ENCODE measurements around the gene UBE2G2. TPM values are rescaled to one million over a fixed set of nuclear protein-coding genes. Genes with fewer than 3 reads are reported as not detected.
A peak's percentile ranks its signal among the peaks of the same experiment; 100 is the strongest.

UBE2G2 gene
- total RNA-seq, 1 experiment from 2014 or later = 121 TPM

DNA sequence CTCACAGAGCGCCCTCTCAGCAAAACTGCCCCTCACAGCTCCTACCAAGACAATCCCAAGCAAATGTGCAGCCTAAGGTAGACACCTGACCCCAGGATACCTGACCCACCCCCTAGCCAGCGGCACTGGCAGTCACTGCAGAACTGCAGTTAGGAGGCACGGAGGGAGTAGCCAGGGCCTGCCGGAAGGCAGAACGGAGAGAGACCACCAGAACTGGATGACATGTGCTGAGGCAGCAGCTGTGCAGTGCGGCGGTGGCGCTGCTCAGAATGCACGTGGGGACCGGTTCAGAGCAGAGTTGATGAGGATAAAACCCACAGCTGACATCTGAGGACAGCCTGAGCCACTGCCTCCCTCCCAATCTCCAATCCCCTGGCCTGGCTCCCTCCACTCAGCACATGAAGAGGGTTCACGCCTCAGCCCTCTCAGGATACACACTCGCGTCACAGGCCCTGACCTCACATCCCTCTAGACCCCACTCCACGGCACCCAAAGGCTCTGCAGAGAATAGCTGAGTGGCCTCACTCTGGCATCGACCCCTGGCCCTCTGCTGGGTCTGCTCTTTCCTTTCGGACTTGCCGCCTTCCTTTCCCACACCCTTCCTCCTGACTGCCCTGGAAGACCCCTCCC, 29.6 kb downstream of the UBE2G2 start:
- H3K23me2 ChIP-seq (ENCODE audit: insufficient read length, low read depth, low read length, poor library complexity, severe bottlenecking) = no peaks in the 10 kb centered on the region
- Mint-ChIP-seq H3K4me1 (peaks cover 22 to 28% of the 10 kb centered on the region in 2 experiments), H3K27ac (peak overlapping the region in 2 of 3 experiments; percentile 61 to 92; a peak in 3 of 7 replicates), H3K4me3 (no peak overlapping the region), H3K9me3 (no peaks in the 10 kb centered on the region), H3K36me3 (ENCODE audit: insufficient read depth in 1 of 3, low read depth in 3 of 3) (peaks cover 37 to 72% (median 62%) of the 10 kb centered on the region in 3 experiments), H3K27me3 (ENCODE audit: low read depth) (no peaks in the 10 kb centered on the region)
- no peak overlapping the region for H2BK12ac ChIP-seq (ENCODE audit: insufficient read length, low read depth, low read length)
- H3K9me3 ChIP-seq (ENCODE audit: control insufficient read depth, low read depth, low read length) = no peaks in the 10 kb centered on the region
- H2BK5ac ChIP-seq (ENCODE audit: insufficient read length, low read length) = no peak overlapping the region
- H3K9ac ChIP-seq (ENCODE audit: extremely low read depth, insufficient read length, low read length) = no peak overlapping the region
- WGBS (ENCODE audit: extremely low coverage, insufficient read length, low lambda C conversion rate) = no CpG with 5 or more reads among the region's 17 CpGs
- DNase-seq = peak; percentile 20
- no peaks in the 10 kb centered on the region for H4K20me1 ChIP-seq (ENCODE audit: control insufficient read depth, insufficient read depth, insufficient read length)
- H3K56ac ChIP-seq (ENCODE audit: insufficient read length, low read depth, low read length) = no peak overlapping the region
- H3K4ac ChIP-seq (ENCODE audit: low read depth, low read length) = no peak overlapping the region
- H3K4me2 ChIP-seq (ENCODE audit: insufficient read depth, insufficient read length, low read length) = no peak overlapping the region
- TF ChIP-seq, protein P1, sequence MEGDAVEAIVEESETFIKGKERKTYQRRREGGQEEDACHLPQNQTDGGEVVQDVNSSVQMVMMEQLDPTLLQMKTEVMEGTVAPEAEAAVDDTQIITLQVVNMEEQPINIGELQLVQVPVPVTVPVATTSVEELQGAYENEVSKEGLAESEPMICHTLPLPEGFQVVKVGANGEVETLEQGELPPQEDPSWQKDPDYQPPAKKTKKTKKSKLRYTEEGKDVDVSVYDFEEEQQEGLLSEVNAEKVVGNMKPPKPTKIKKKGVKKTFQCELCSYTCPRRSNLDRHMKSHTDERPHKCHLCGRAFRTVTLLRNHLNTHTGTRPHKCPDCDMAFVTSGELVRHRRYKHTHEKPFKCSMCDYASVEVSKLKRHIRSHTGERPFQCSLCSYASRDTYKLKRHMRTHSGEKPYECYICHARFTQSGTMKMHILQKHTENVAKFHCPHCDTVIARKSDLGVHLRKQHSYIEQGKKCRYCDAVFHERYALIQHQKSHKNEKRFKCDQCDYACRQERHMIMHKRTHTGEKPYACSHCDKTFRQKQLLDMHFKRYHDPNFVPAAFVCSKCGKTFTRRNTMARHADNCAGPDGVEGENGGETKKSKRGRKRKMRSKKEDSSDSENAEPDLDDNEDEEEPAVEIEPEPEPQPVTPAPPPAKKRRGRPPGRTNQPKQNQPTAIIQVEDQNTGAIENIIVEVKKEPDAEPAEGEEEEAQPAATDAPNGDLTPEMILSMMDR (conservative IDR thresholded peaks at IDR 0.05) = no peak
- no peaks in the 10 kb centered on the region for H3K79me2 ChIP-seq (ENCODE audit: insufficient read depth, low read length)
- no peak overlapping the region for H3K23ac ChIP-seq (ENCODE audit: insufficient read length, low read depth, low read length)
- H3K27me3 ChIP-seq (ENCODE audit: insufficient read depth, low read length) = no peaks in the 10 kb centered on the region
- no peak overlapping the region for H2BK15ac ChIP-seq (ENCODE audit: low read depth, low read length)
- H2BK120ac ChIP-seq (ENCODE audit: low read depth, low read length, poor library complexity, severe bottlenecking) = no peak overlapping the region
- H2BK20ac ChIP-seq (ENCODE audit: low read depth, low read length, poor library complexity, severe bottlenecking) = no peak overlapping the region
- H2AFZ ChIP-seq (ENCODE audit: low read length) = no peak overlapping the region
- no peak overlapping the region for H3T11ph ChIP-seq (ENCODE audit: low read length)
- H4K5ac ChIP-seq (ENCODE audit: insufficient read length, low read depth, low read length) = no peak overlapping the region
- no peak overlapping the region; the same call in 1 of the 2 replicates for H3K14ac ChIP-seq (ENCODE audit: insufficient read depth, low read length)
- no peak overlapping the region for H3K18ac ChIP-seq (ENCODE audit: insufficient read length, low read depth, low read length)
- H4K8ac ChIP-seq (replicated peaks; ENCODE audit: insufficient read length, low read depth, low read length) = no peak overlapping the region
- H2AK5ac ChIP-seq (ENCODE audit: insufficient read length, low read length) = no peak overlapping the region
- no peak overlapping the region for H4K91ac ChIP-seq (ENCODE audit: insufficient read length, low read depth, low read length)
- no peak overlapping the region for H3K27ac ChIP-seq (ENCODE audit: insufficient read length, low read depth, low read length)
- no peaks in the 10 kb centered on the region; the same call in 1 of the 2 replicates for H3K4me1 ChIP-seq (ENCODE audit: insufficient read depth, low read length)
- no peaks in the 10 kb centered on the region for H3K79me1 ChIP-seq (ENCODE audit: insufficient read depth, low read depth, low read length, poor library complexity, severe bottlenecking)

All from H9 (cell line).